HepG2 (cell line): Measurements from ENCODE around the gene SOX5. TPM values are rescaled to one million over a fixed set of nuclear protein-coding genes. Genes with fewer than 3 reads are reported as not detected.

Experiments
- BRD4 ChIP-seq: sonication (generic); formaldehyde crosslinking; IDR thresholded peaks from 2 replicates; pipeline ENCODE4 v1.4.0; 2020; ENCODE audit warnings: missing genetic modification reagents
- CBX1 ChIP-seq: IDR thresholded peaks from one replicate; pipeline ENCODE4 v1.6.1; 2016; ENCODE audit warnings: antibody characterized with exemption, low read depth
- FIP1L1 ChIP-seq: fragments of 200-400 bp; formaldehyde crosslinking; IDR thresholded peaks from 2 replicates; pipeline ENCODE4 v1.6.1; 2018; ENCODE audit warnings: low read depth, mild to moderate bottlenecking, low read length, moderate library complexity, borderline replicate concordance; ENCODE audit not compliant: insufficient read depth
- FLYWCH1 ChIP-seq: sonication (generic); formaldehyde crosslinking; IDR thresholded peaks from 2 replicates; pipeline ENCODE4 v1.8.1; 2023; ENCODE audit warnings: mild to moderate bottlenecking, missing genetic modification reagents
- HNRNPH1 ChIP-seq: fragments of 200-400 bp; formaldehyde crosslinking; optimal IDR thresholded peaks from 2 replicates; pipeline ENCODE3; 2017; ENCODE audit warnings: mild to moderate bottlenecking, low read depth, low read length
- HOXA9 ChIP-seq: sonication (generic); formaldehyde crosslinking; IDR thresholded peaks from 2 replicates; pipeline ENCODE4 v1.8.1; 2022; ENCODE audit warnings: missing genetic modification reagents, mild to moderate bottlenecking, moderate library complexity, borderline replicate concordance
- KLF16 ChIP-seq, 2 experiments: sonication (generic) in 1 of 2; formaldehyde crosslinking in 1 of 2; IDR thresholded peaks; 2 replicates each; pipeline versions ENCODE4 v1.6.1 to v1.8.0; 2016 to 2023; ENCODE audit warnings: missing genetic modification reagents in 2 of 2, missing compliant biosample characterization in 1 of 2
- KMT2A ChIP-seq: sonication (generic); formaldehyde crosslinking; IDR thresholded peaks from 2 replicates; pipeline ENCODE4 v1.4.0; 2020; ENCODE audit warnings: missing genetic modification reagents
- MAX ChIP-seq: IDR thresholded peaks from 2 replicates; pipeline ENCODE4 v1.6.1; 2012; ENCODE audit warnings: inconsistent platforms
- NRL ChIP-seq: sonication (generic); formaldehyde crosslinking; IDR thresholded peaks from 2 replicates; pipeline ENCODE4 v1.5.0; 2020; ENCODE audit warnings: missing genetic modification reagents, mild to moderate bottlenecking, moderate library complexity, borderline replicate concordance
- PHF21A ChIP-seq: sonication (generic); formaldehyde crosslinking; IDR thresholded peaks from 2 replicates; pipeline ENCODE4 v1.5.0; 2020; ENCODE audit warnings: mild to moderate bottlenecking, missing genetic modification reagents
- TBX2 ChIP-seq: sonication (generic); formaldehyde crosslinking; IDR thresholded peaks from 2 replicates; pipeline ENCODE4 v1.5.0; 2020; ENCODE audit warnings: missing genetic modification reagents, mild to moderate bottlenecking, borderline replicate concordance
- TCF7 ChIP-seq: sonication (generic); IDR thresholded peaks from 2 replicates; pipeline ENCODE4 v1.6.1; 2016; ENCODE audit warnings: antibody characterized with exemption, low read depth
- YEATS4 ChIP-seq: sonication (generic); formaldehyde crosslinking; IDR thresholded peaks from 2 replicates; pipeline ENCODE4 v1.4.0; 2020; ENCODE audit warnings: missing genetic modification reagents, borderline replicate concordance
- ZFP36L2 ChIP-seq: sonication (generic); formaldehyde crosslinking; IDR thresholded peaks from 2 replicates; pipeline ENCODE4 v1.4.0; 2020; ENCODE audit warnings: missing genetic modification reagents
- ZIK1 ChIP-seq: sonication (generic); formaldehyde crosslinking; IDR thresholded peaks from 2 replicates; pipeline ENCODE4 v1.5.0; 2020; ENCODE audit warnings: mild to moderate bottlenecking, low read depth, missing genetic modification reagents, borderline replicate concordance
- ZNF451 ChIP-seq: sonication (generic); formaldehyde crosslinking; IDR thresholded peaks from 2 replicates; pipeline ENCODE4 v1.5.0; 2020; ENCODE audit warnings: mild to moderate bottlenecking, missing genetic modification reagents
- ZNF552 ChIP-seq: sonication (generic); formaldehyde crosslinking; IDR thresholded peaks from 2 replicates; pipeline ENCODE4 v1.9.0; 2022; ENCODE audit warnings: missing genetic modification reagents, mild to moderate bottlenecking, borderline replicate concordance
- ZSCAN9 ChIP-seq: IDR thresholded peaks from 2 replicates; pipeline ENCODE4 v1.6.1; 2016; ENCODE audit warnings: borderline replicate concordance
- polyA plus RNA-seq, 8 experiments: library from polyadenylated mRNA; depleted of rRNA in 3 of 8; stranded (reverse) in 7 of 8; unstranded in 1 of 8; fragments of >200 nt; fragmentation: Illumina TruSeq in 4 of 8; extraction: Trizol in 4 of 8; gene quantifications; 2 replicates each; pipeline versions ENCODE4 v1.2.1 to v1.2.3, GENCODE V29; 2011 to 2016; ENCODE audit warnings: low read depth in 4 of 8, missing spikeins in 1 of 8, mixed read lengths in 1 of 8; ENCODE audit not compliant: insufficient read depth in 1 of 8
- total RNA-seq, 5 experiments: library from RNA; depleted of rRNA; stranded (reverse); fragments of >200 nt; fragmentation: Illumina TruSeq; extraction: Trizol; gene quantifications; 2 replicates each; pipeline ENCODE4 v1.2.3, GENCODE V29; 2016; ENCODE audit warnings: low read depth in 1 of 5
- TF ChIP-seq, protein P1 (sequence below), 2 experiments: sonication (generic) in 1 of 2; formaldehyde crosslinking in 1 of 2; IDR thresholded peaks; 2 replicates each; pipeline versions ENCODE4 v1.6.1 to v1.9.0; 2014 to 2022; ENCODE audit warnings: antibody characterized with exemption in 1 of 2, borderline replicate concordance in 1 of 2, inconsistent platforms in 1 of 2, low read depth in 1 of 2, missing genetic modification reagents in 1 of 2
- TF ChIP-seq, protein P2 (sequence below): fragments of 450-650 bp; IDR thresholded peaks from 2 replicates; pipeline ENCODE4 v1.6.1; 2016

The SOX5 gene
- total and polyA plus RNA-seq, 2 of the 13 experiments (the other 11 are each of a cell fraction or from before 2014, with no cell fraction given): 18.5 to 76.4 TPM

DNA sequence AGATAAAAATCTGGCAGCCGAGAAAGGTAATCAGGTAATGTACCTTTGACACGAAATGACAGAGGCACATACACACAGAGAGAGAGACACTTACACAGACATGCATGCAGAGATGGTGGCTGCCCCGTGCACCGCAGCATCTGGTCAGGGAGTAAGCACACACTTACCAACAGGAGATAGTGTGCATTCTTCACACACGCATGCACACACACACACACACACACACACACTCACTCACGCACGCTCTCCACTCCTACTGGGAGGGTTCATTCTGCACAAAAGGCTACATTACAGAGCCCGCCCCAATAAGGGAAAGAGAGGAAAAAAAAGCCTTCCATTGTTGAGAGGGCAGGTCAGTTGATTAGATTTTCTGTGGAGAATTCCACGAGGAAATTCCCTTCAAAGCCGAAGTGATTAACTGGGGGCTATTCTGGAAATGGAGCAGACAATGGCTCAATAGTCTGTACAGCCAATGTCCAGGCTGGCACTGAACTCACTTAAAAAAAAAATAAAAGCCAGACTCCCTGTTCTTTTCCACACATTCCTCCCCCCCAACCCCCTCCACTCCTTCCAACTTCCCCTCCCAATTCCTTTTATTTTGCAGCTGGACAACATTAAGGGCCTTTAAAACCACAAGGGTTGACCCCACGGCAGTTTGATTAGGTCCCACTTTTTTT lies 1.4 kb upstream of the SOX5 start (continued):
- TF ChIP-seq CBX1 (peak; percentile 35), MAX (peak; percentile 60), ZFP36L2 (CRISPR knock-in tag) (no peak), NRL (no peak), YEATS4 (0 out of 2 replicates have a peak, but pooled peaks have one; percentile 19), FLYWCH1 (no peak), ZIK1 (CRISPR knock-in tag) (no peak), HOXA9 (CRISPR knock-in tag) (0 out of 2 replicates have a peak, but pooled peaks have one; percentile 28), ZNF451 (CRISPR knock-in tag) (no peak), ZNF552 (CRISPR knock-in tag) (no peak), TCF7 (0 out of 2 replicates have a peak, but pooled peaks have one; percentile 10), KMT2A (peak; percentile 53; the same call in 1 of the 2 replicates), HNRNPH1 (no peak), PHF21A (0 out of 2 replicates have a peak, but pooled peaks have one; percentile 31), KLF16 (CRISPR knock-in tag; IDR thresholded peaks at IDR 0.05) (no peak), FIP1L1 (no peak), TBX2 (CRISPR knock-in tag) (peak; percentile 56; the same call in 1 of the 2 replicates), ZSCAN9 (no peak), BRD4 (CRISPR knock-in tag) (0 out of 2 replicates have a peak, but pooled peaks have one; percentile 68)
- TF ChIP-seq, protein P1, sequence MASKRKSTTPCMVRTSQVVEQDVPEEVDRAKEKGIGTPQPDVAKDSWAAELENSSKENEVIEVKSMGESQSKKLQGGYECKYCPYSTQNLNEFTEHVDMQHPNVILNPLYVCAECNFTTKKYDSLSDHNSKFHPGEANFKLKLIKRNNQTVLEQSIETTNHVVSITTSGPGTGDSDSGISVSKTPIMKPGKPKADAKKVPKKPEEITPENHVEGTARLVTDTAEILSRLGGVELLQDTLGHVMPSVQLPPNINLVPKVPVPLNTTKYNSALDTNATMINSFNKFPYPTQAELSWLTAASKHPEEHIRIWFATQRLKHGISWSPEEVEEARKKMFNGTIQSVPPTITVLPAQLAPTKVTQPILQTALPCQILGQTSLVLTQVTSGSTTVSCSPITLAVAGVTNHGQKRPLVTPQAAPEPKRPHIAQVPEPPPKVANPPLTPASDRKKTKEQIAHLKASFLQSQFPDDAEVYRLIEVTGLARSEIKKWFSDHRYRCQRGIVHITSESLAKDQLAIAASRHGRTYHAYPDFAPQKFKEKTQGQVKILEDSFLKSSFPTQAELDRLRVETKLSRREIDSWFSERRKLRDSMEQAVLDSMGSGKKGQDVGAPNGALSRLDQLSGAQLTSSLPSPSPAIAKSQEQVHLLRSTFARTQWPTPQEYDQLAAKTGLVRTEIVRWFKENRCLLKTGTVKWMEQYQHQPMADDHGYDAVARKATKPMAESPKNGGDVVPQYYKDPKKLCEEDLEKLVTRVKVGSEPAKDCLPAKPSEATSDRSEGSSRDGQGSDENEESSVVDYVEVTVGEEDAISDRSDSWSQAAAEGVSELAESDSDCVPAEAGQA (IDR thresholded peaks at IDR 0.05; ENCODE audit: low read depth): no peak
- TF ChIP-seq, protein P1 (CRISPR knock-in tag; IDR thresholded peaks at IDR 0.05; ENCODE audit: borderline replicate concordance): no peak
- TF ChIP-seq, protein P2, sequence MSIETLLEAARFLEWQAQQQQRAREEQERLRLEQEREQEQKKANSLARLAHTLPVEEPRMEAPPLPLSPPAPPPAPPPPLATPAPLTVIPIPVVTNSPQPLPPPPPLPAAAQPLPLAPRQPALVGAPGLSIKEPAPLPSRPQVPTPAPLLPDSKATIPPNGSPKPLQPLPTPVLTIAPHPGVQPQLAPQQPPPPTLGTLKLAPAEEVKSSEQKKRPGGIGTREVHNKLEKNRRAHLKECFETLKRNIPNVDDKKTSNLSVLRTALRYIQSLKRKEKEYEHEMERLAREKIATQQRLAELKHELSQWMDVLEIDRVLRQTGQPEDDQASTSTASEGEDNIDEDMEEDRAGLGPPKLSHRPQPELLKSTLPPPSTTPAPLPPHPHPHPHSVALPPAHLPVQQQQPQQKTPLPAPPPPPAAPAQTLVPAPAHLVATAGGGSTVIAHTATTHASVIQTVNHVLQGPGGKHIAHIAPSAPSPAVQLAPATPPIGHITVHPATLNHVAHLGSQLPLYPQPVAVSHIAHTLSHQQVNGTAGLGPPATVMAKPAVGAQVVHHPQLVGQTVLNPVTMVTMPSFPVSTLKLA: no peak
